ENCODE data around the gene PTCH1.

PTCH1 gene

GRCh38 chr9:95440447-95440846, 76.3 kb downstream of the PTCH1 start:
- no peak for DNase-seq (ENCODE audit: low read depth in 3 of 3)

DNA sequence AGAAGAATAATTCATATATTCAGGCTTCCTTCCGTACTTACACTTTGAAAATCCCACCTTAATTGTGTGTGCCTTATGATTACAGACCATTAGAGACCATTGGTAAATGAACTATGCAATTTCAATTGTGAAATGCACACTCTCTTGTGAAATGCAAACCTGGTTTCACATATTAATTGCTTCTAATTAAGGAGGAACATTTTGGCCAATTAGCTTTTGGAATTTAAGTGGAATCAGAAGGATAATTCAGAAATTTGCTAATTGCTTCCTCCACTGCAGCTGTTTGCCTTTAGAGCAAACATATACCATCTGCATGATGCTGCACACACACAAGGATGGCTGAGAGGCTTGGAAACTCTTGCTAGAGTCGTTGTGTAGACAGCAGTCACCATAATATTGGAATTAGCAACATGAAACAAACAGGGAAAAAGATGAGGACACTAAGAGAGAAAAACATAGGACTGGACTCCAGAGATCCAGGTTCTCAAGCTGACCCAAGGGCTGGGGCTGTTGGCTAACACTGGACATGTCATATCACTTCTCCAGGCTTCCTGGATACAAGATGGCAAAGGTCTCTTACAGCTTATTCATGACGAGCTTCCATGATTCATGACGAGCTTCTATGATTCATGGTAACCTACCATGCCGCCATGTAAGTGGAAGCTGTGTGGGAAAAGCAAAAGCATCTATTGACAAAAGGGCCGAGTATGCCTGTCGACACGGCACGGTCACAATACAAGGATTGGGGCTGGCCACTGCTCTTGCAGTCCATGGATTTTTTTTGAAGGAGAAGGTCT, 78.0 kb downstream of the PTCH1 start:
- DNase-seq (ENCODE audit: low read depth in 3 of 3): no peak

DNA sequence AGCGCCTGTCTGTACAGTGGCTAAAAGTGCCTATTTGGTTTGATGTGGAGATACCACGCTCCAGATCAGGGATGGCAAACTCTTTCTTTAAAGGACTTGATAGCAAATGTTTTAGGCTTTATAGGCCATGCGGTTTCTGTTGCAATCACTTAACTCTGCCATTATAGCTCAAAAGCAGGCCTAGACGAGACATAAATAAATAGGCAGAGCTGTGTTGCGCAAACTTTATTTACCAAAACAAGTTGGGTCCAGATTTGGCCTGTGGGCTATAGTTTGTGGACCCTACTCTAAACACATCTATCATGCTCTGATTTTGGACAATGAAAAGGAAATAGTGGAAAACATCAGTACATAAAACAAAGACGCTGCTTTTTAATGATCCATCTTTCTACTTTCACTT, 79.2 kb downstream of the PTCH1 start:
- DNase-seq (ENCODE audit: low read depth in 3 of 3): no peak

DNA sequence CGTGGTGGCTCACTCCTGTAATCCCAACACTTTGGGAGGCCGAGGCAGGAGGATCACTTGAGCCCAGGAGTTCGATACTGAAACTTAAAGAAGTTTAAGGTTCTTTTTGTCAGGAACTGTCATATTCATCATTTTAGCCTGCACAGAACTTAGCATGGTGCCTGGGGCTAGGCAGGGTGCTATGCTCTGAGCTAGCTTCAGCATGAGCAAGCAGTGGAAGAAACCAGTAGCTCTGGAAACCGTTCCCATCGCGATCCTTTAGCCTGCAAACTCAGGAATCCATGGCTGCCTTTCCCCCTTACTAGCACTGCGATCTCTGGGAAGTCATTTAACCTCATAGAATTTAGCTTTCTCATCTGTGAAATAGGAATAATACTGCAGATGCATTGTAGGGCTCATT, 80.4 kb downstream of the PTCH1 start:
- DNase-seq (ENCODE audit: low read depth in 3 of 3): no peak

- no peak for DNase-seq (ENCODE audit: low read depth in 3 of 3)
Observed at GRCh38 chr9:95435074-95435728, 81.6 kb downstream of the PTCH1 start.

GRCh38 chr9:95434116-95435073, 82.4 kb downstream of the PTCH1 start:
- no peak for DNase-seq (ENCODE audit: low read depth in 3 of 3)

- DNase-seq (ENCODE audit: low read depth in 3 of 3): no peak
Observed at GRCh38 chr9:95433096-95433819, 83.5 kb downstream of the PTCH1 start.

DNA sequence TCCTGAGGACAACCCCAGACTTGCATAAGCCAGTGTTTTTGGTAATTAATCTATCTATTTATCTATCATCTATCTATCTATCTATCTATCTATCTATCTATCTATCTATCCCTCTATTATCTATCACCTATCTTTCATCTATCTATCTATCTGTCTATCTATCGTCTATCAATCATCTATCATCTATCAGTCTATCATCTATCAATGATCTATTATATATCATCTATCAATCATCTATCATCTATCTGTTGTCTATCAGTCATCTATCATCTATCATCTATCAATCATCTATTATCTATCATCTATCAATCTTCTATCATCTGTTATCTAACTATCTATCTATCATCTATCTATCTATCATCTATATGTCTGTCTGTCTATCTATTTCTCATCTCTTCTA, 85.5 kb downstream of the PTCH1 start:
- no peak for DNase-seq (ENCODE audit: low read depth in 3 of 3)

DNA sequence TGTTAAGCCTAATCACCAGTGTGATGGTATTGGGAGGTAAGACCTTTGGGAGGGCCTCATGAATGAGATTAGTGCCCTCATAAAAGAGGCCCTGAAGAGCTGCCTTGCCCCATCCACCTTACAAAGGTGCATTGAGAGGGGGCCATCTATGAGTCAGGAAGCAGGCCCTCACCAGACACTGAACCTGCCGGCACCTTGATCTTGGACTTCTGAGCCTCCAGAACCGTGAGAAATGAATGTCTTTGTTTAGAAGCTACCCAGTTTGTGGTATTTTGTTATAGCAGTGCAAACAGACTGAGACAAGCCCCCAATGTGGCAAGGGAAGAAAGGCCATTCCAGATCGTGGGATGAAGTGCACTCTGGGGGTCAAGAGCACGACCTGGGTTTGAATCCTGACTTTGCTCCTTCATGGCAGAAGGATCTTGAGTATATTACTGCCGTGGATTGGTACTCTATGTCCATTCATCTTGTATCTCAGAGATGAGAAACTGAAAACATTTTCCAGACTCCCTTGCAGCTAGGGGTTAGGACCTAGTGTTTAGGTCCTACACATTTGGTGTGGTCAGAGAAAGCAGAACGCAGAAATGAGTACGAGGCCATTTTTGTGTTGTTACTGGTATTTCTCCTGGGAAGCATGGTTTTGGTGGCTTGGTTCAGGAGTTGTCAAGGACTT, 86.7 kb downstream of the PTCH1 start:
- no peak for DNase-seq (ENCODE audit: low read depth in 3 of 3)

DNA sequence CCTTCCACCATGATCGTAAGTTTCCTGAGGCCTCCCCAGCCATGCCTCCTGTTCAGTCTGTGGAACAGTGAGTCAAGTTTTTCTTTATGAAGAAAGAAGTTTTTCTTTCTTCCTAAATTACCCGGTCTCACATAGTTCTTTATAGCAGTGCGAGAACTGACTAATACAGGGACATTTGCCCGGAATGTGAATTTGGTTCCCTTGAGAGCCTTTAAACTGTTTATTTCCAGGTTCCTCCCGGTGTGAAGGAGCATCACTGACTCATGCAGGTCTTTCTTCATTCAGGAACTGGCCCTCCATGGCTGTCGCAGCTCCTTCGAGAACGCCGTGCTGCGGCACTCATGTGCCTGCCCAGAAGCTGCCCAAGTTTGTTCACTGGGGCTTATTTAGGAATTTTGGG, 87.7 kb downstream of the PTCH1 start:
- no peak for DNase-seq (ENCODE audit: low read depth in 3 of 3)

DNA sequence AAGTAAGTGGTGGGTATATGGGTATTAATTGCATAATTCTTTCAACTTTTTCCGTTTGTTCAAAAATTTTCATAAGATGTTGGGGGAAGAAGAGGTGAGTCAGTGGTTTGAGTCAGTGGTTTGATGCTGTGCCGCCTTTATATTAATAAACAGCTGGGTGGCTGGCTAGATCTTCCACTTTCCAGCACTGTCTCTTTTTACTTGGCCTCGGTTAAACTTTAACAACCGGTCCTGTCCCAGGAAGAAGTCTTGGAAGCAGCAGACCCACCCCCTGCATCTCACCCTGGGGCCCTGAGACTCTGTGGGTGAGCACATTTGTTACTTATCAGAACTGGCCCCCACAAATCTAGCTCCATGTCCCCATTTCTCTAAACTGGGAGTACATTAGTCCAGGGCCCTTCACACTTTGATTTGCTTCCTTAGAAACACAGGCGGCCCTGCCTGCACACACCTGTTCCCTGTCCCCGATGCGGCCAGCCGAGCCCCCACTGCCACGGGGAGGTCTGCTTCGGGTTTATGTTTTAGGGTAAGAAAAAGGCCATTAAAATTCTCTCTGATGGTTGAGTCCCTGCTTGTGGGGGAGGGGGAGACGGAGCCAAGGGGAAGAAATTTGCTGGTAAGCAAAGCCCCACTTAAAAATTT, 90.7 kb downstream of the PTCH1 start:
- no peak for DNase-seq (ENCODE audit: low read depth in 3 of 3)

- no peak for DNase-seq (ENCODE audit: low read depth in 3 of 3)
Observed at GRCh38 chr9:95422650-95423049, 94.1 kb downstream of the PTCH1 start.

- DNase-seq (ENCODE audit: low read depth in 3 of 3): no peak
Observed at GRCh38 chr9:95420518-95420917, 96.3 kb downstream of the PTCH1 start.

DNA sequence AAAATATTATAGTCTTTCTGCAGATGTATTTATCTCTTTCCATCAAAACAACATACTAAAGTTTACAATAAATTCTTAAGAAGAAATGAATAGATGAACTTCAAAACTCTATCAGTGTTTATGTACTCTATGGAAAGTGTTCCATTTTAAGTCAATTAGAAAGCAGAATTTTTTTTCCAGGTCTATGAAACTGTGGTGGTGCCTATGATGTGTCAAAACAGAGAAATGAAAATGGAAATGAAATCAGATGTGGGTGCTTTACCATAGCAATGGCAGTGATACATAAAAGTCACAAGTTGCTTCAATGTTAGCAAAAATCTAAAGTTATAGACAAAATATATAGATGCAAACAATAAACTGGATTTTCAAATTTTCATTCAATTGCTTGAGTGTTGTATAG, 97.3 kb downstream of the PTCH1 start:
- no peak for DNase-seq (ENCODE audit: low read depth in 3 of 3)

GRCh38 chr9:95415158-95415557, 101.6 kb downstream of the PTCH1 start:
- DNase-seq (ENCODE audit: low read depth in 3 of 3): no peak

GRCh38 chr9:95413793-95414192, 103.0 kb downstream of the PTCH1 start:
- DNase-seq (ENCODE audit: low read depth in 3 of 3): no peak

DNA sequence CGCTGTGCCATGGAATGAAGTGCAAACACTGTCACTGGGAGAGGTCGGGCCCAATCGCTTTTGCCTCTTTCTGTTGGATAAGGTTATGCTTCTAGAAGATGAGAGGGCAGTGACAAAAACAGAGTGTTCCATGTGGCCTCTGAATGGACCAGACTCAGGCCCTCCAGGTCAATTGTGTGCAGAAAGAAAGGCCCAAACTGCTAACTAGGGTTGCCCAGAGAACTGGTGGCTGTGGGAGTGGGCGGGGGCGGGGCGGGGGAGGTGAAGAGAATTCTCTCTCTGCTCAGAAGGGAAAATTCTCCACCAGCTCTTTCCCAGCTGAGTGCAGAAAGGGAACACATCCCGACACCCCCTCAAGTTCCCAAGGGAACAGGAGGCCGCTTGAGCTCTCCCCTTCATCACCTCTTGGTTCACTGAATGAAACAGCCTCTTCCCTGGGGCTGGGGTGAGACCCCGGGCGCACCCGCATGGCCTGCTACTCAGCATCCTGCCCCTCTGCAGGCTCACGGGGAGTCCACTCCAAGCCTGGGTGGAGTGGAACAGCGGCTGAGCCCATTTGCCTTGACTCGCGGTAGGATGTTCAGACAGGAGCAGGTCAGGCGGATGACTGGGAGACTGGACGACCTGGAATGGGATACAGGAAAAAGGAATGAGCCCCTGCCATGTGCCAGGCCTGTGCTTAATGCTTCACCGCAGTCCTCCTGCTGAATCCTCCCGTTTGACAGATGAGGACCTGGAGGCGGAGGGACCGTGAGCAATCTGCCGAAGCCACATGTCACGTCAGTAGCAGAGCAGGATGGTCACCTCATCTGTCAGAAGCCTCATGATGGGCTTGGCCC, 105.5 kb downstream of the PTCH1 start:
- no peak for DNase-seq (ENCODE audit: low read depth in 3 of 3)

DNA sequence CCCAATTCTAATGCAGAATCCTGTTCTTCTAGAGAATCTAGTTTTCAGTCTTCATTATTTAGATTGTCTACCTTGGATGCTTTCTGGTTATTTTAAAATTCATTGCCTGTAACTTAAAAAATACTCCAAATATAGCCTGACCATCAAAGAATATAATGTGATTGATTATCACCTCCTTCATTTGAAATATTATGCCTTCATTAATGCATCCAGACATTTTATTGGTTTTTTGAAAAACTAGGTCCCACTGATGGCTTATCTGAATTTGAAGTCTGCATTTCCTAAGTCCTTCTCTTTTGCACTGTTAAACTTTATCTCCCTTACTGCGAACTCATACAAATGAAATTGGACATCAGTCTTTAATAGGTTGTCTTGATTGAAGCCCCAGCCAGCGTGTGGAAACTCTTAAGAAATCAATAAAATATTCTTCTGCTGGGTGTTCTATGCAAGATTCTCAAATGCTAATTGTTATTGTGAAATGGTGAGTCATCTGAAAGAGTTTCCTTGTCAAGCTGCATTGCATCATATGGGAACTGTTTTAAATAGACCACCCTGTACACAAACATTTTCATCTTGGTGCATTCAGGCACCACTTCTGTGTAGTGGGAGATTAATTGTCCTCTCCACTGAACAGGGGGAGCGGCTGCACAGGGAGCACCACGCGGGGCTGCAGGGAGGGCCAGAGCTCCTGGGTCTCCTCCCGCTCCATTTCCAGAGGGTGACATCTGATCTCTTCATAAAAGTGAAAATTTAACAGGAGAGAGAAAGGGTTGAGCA, 106.9 kb downstream of the PTCH1 start:
- DNase-seq (ENCODE audit: low read depth in 3 of 3): no peak

DNA sequence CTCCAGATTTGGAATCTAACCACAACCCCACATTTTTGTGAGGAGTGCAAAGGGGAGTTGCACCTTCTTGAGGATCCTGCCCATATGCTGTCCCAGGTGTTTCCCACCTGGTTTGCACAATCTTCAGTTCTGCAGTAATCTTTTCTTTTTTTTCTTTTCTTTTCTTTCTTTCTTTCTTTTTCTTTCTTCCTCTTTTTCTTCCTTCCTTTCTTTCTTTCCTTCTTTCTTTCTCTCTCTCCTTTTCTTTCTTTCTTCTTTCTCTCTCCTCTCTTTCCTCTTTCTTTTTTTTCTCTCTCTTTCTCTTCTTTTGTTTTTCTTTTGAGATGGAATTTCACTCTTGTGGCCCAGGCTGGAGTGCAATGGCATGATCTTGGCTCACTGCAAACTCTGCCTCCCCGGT, 109.2 kb downstream of the PTCH1 start:
- DNase-seq (ENCODE audit: low read depth in 3 of 3): no peak

Data from stimulated activated CD4-positive, alpha-beta T cell treated with anti-CD3 and anti-CD28 coated beads, TNF-alpha, amount 100 ng/mL, for 24 hours (primary cell).